GM23338 (cell line): ENCODE measurements around the gene MUC5AC. TPM values are rescaled to one million over a fixed set of nuclear protein-coding genes. Genes with fewer than 3 reads are reported as not detected.
A peak's percentile ranks its signal among the peaks of the same experiment; 100 is the strongest.

Source experiments
- ATAC-seq: fragments of 200-7000 bp; cut with Tn5 transposase; 3 replicates; pipeline ENCODE4 v1.9.1; 2020
- DNase-seq: peaks from one replicate; pipeline ENCODE4 v3.0.0-alpha.2; 2015; ENCODE audit warnings: low spot score
- H2AFZ ChIP-seq: fragments of 200-600 bp; sonication (generic); 2 replicates; pipeline ENCODE4 v1.8.0; 2016; ENCODE audit warnings: antibody characterized with exemption, mild to moderate bottlenecking, moderate library complexity
- H3F3A ChIP-seq: fragments of 200-600 bp; sonication (generic); replicated peaks from 2 replicates; pipeline ENCODE4 v1.8.0; 2017; ENCODE audit warnings: antibody characterized with exemption, mixed run types, low read depth
- H3K27ac ChIP-seq: fragments of 200-600 bp; sonication (generic); 2 replicates; pipeline ENCODE4 v1.6.1; 2016; ENCODE audit warnings: low read depth
- H3K27me3 ChIP-seq: fragments of 200-600 bp; sonication (generic); 2 replicates; pipeline ENCODE4 v1.8.0; 2016; ENCODE audit warnings: mild to moderate bottlenecking, mixed run types, moderate library complexity; ENCODE audit not compliant: insufficient read depth
- H3K36me3 ChIP-seq: fragments of 200-600 bp; sonication (generic); 2 replicates; pipeline ENCODE4 v1.8.0; 2016; ENCODE audit warnings: mild to moderate bottlenecking; ENCODE audit not compliant: insufficient read depth
- H3K4me1 ChIP-seq: fragments of 200-600 bp; sonication (generic); 2 replicates; pipeline ENCODE4 v1.8.0; 2016; ENCODE audit warnings: mild to moderate bottlenecking, moderate library complexity; ENCODE audit not compliant: insufficient read depth
- H3K4me2 ChIP-seq: fragments of 200-600 bp; sonication (generic); 2 replicates; pipeline ENCODE4 v1.7.1; 2017; ENCODE audit warnings: mixed run types
- H3K4me3 ChIP-seq: fragments of 200-600 bp; sonication (generic); 2 replicates; pipeline ENCODE4 v1.6.1; 2016; ENCODE audit warnings: mixed run types
- H3K79me2 ChIP-seq: fragments of 200-600 bp; sonication (generic); replicated peaks from 2 replicates; pipeline ENCODE4 v1.8.0; 2017; ENCODE audit warnings: mild to moderate bottlenecking; ENCODE audit not compliant: insufficient read depth
- H3K9me2 ChIP-seq: fragments of 200-600 bp; sonication (generic); 2 replicates; pipeline ENCODE4 v1.8.0; 2017; ENCODE audit not compliant: insufficient read depth
- H4K20me1 ChIP-seq: fragments of 200-600 bp; sonication (generic); replicated peaks from 2 replicates; pipeline ENCODE4 v1.8.0; 2017; ENCODE audit warnings: mild to moderate bottlenecking; ENCODE audit not compliant: insufficient read depth
- H3K27ac Mint-ChIP-seq: 2 replicates; pipeline ENCODE4 v1.8.0; 2020; ENCODE audit warnings: inconsistent platforms, mild to moderate bottlenecking, moderate library complexity, mixed read lengths
- H3K27me3 Mint-ChIP-seq: 3 replicates; pipeline ENCODE4 v1.8.0; 2022; ENCODE audit warnings: low read depth, mild to moderate bottlenecking, moderate library complexity, mixed read lengths, inconsistent platforms; ENCODE audit not compliant: insufficient read depth, poor library complexity
- H3K36me3 Mint-ChIP-seq: 3 replicates; pipeline ENCODE4 v1.8.0; 2021; ENCODE audit warnings: low read depth, mild to moderate bottlenecking, inconsistent platforms, moderate library complexity, mixed read lengths
- H3K4me1 Mint-ChIP-seq: 3 replicates; pipeline ENCODE4 v1.8.0; 2020; ENCODE audit warnings: mild to moderate bottlenecking, inconsistent platforms, mixed read lengths
- H3K4me3 Mint-ChIP-seq: 3 replicates; pipeline ENCODE4 v1.8.0; 2021; ENCODE audit warnings: moderate library complexity, mild to moderate bottlenecking, inconsistent platforms, mixed read lengths
- H3K9me3 Mint-ChIP-seq: 3 replicates; pipeline ENCODE4 v1.8.0; 2020; ENCODE audit warnings: moderate library complexity, mild to moderate bottlenecking, inconsistent platforms, mixed read lengths
- CREB1 ChIP-seq: fragments of 250-450 bp; sonication (Bioruptor Pico); IDR thresholded peaks from 2 replicates; pipeline ENCODE4 v1.5.0; 2020; ENCODE audit warnings: low read depth, mild to moderate bottlenecking, moderate library complexity
- CTCF ChIP-seq, 2 experiments: fragments of 200-600 bp in 1 of 2; sonication (generic) in 1 of 2; conservative IDR thresholded peaks; 2 replicates each; pipeline versions ENCODE4 v1.5.1 to v1.6.1; 2016 to 2017; ENCODE audit warnings: antibody characterized with exemption in 2 of 2, low read depth in 2 of 2, mild to moderate bottlenecking in 2 of 2, moderate library complexity in 1 of 2
- ETS1 ChIP-seq: IDR thresholded peaks from 2 replicates; pipeline ENCODE4 v1.6.1; 2016; ENCODE audit warnings: antibody characterized with exemption
- EZH2 ChIP-seq: fragments of 200-600 bp; sonication (generic); IDR thresholded peaks from one replicate; pipeline ENCODE4 v1.8.0; 2017; ENCODE audit warnings: antibody characterized with exemption, mild to moderate bottlenecking, low read depth; ENCODE audit not compliant: unreplicated experiment
- JUNB ChIP-seq: IDR thresholded peaks from one replicate; pipeline ENCODE4 v1.6.1; 2016; ENCODE audit warnings: antibody characterized with exemption; ENCODE audit not compliant: unreplicated experiment
- NANOG ChIP-seq: IDR thresholded peaks from 2 replicates; pipeline ENCODE4 v1.6.1; 2016; ENCODE audit warnings: antibody characterized with exemption, borderline replicate concordance
- POLR2AphosphoS5 ChIP-seq: IDR thresholded peaks from 2 replicates; pipeline ENCODE4 v1.6.1; 2016; ENCODE audit warnings: antibody characterized with exemption, low read depth
- STAT1 ChIP-seq: IDR thresholded peaks from one replicate; pipeline ENCODE4 v1.6.1; 2016; ENCODE audit warnings: antibody characterized with exemption; ENCODE audit not compliant: unreplicated experiment
- ZNF462 ChIP-seq: fragments of 250-450 bp; sonication (Bioruptor Pico); IDR thresholded peaks from 2 replicates; pipeline ENCODE4 v1.5.0; 2020; ENCODE audit warnings: mild to moderate bottlenecking, moderate library complexity
- polyA plus RNA-seq: library from polyadenylated mRNA; unstranded; fragments of >200 nt; fragmentation: Nextera tagmentation; extraction: Ambion mirVana; gene quantifications from 2 replicates; pipeline ENCODE4 v1.2.1, GENCODE V29; 2016
- total RNA-seq: library from RNA; depleted of rRNA; stranded (reverse); fragments of >200 nt; shearing (Covaris generic); gene quantifications from 2 replicates; pipeline ENCODE4 v1.2.3, GENCODE V29; 2014

Gene MUC5AC
- total and polyA plus RNA-seq, 2 experiments from 2014 or later: not detected

- Histone ChIP-seq H2AFZ (no peak overlapping the region), H3K4me2 (no peak overlapping the region), H3K4me3 (no peak overlapping the region), H3K36me3 (no peaks in the 10 kb centered on the region), H3K79me2 (no peaks in the 10 kb centered on the region), H3F3A (0 out of 2 replicates have a peak, but pooled peaks cover 3% of the 10 kb centered on the region), H3K27me3 (no peaks in the 10 kb centered on the region), H3K27ac (no peak overlapping the region), H3K9me2 (no peaks in the 10 kb centered on the region), H4K20me1 (no peaks in the 10 kb centered on the region), H3K4me1 (no peaks in the 10 kb centered on the region)
- H3K27ac Mint-ChIP-seq: no peak overlapping the region
- ATAC-seq: peak; percentile 33
- DNase-seq: no peak
- peaks cover 4% of the 10 kb centered on the region for H3K27me3 Mint-ChIP-seq
- H3K4me1 Mint-ChIP-seq: no peaks in the 10 kb centered on the region
- no peaks in the 10 kb centered on the region; the same call in 1 of the 3 replicates for H3K9me3 Mint-ChIP-seq
- no peak overlapping the region for H3K4me3 Mint-ChIP-seq
- TF ChIP-seq NANOG (no peak), CREB1 (CRISPR knock-in tag) (no peak), JUNB (no peak)
- no peaks in the 10 kb centered on the region for H3K36me3 Mint-ChIP-seq
Measured at GRCh38 chr11:1153105-1153950, 4.4 kb upstream of the MUC5AC start.

- H3K27ac Mint-ChIP-seq: no peak overlapping the region
- no peaks in the 10 kb centered on the region for H3K27me3 ChIP-seq
- H4K20me1 ChIP-seq: no peaks in the 10 kb centered on the region
- H3K36me3 Mint-ChIP-seq: no peaks in the 10 kb centered on the region
- no peaks in the 10 kb centered on the region for H3K9me2 ChIP-seq
- no peak for TF ChIP-seq CTCF (conservative IDR thresholded peaks at IDR 0.05; ENCODE audit: low read depth in 2 of 2)
- no peak for TF ChIP-seq ZNF462
- no peak for TF ChIP-seq POLR2AphosphoS5
- no peak for TF ChIP-seq STAT1
- TF ChIP-seq EZH2: no peak
- no peak for TF ChIP-seq JUNB
- TF ChIP-seq NANOG: no peak
- no peak for TF ChIP-seq ETS1
- H3K79me2 ChIP-seq: no peaks in the 10 kb centered on the region
- H3F3A ChIP-seq: 0 out of 2 replicates have a peak, but pooled peaks cover 3% of the 10 kb centered on the region
- H3K4me2 ChIP-seq: no peak overlapping the region
- H3K4me3 ChIP-seq: no peak overlapping the region
- no peak overlapping the region for H3K27ac ChIP-seq
- no peaks in the 10 kb centered on the region for H3K27me3 Mint-ChIP-seq
- H3K4me1 Mint-ChIP-seq: no peaks in the 10 kb centered on the region
- no peaks in the 10 kb centered on the region for H3K4me1 ChIP-seq
- no peak for ATAC-seq
- DNase-seq: no peak
- H2AFZ ChIP-seq: no peak overlapping the region
- no peaks in the 10 kb centered on the region for H3K36me3 ChIP-seq
- H3K9me3 Mint-ChIP-seq: no peaks in the 10 kb centered on the region
- no peak overlapping the region for H3K4me3 Mint-ChIP-seq
Measured at GRCh38 chr11:1153951-1154493, 3.7 kb upstream of the MUC5AC start.
